ENCODE results near the gene CRTAC1.

GRCh38 chr10:97896756-97897358 lies 133.6 kb downstream of the CRTAC1 start:
- TF ChIP-seq CTCF (IDR thresholded peaks at IDR 0.05) = no peak
- TF ChIP-seq ZFX (IDR thresholded peaks at IDR 0.05; ENCODE audit: borderline replicate concordance) = no peak

Data from 22Rv1 (cell line).